KMS-11 (cell line): Measurements from ENCODE around the gene SYNGR3.
A peak's percentile ranks its signal among the peaks of the same experiment; 100 is the strongest.

Experiments
- H2AFZ ChIP-seq: fragments of 200-600 bp; sonication (generic); 2 replicates; pipeline ENCODE4 v1.6.1; 2016; ENCODE audit warnings: antibody characterized with exemption, mixed run types, low read depth
- H3K27ac ChIP-seq: fragments of 200-600 bp; sonication (generic); 2 replicates; pipeline ENCODE4 v1.6.1; 2016; ENCODE audit warnings: mild to moderate bottlenecking, mixed run types
- H3K27me3 ChIP-seq: fragments of 200-600 bp; sonication (generic); 2 replicates; pipeline ENCODE4 v1.6.1; 2017; ENCODE audit warnings: mild to moderate bottlenecking, low read depth, mixed run types, moderate library complexity; ENCODE audit not compliant: insufficient read depth
- H3K36me3 ChIP-seq: fragments of 200-600 bp; sonication (generic); 2 replicates; pipeline ENCODE4 v1.6.1; 2017; ENCODE audit warnings: mild to moderate bottlenecking, mixed run types; ENCODE audit not compliant: insufficient read depth
- H3K4me1 ChIP-seq: fragments of 200-600 bp; sonication (generic); 2 replicates; pipeline ENCODE4 v1.6.1; 2016; ENCODE audit warnings: mild to moderate bottlenecking, low read depth, mixed run types; ENCODE audit not compliant: poor library complexity, severe bottlenecking
- H3K4me2 ChIP-seq: fragments of 200-600 bp; sonication (generic); 2 replicates; pipeline ENCODE4 v1.7.0; 2016; ENCODE audit warnings: mild to moderate bottlenecking, mixed run types
- H3K4me3 ChIP-seq: fragments of 200-600 bp; sonication (generic); IDR thresholded peaks from 2 replicates; pipeline ENCODE4 v1.6.1; 2017; ENCODE audit warnings: low read depth, low read length, mixed read lengths; ENCODE audit not compliant: insufficient read depth
- H3K79me2 ChIP-seq: fragments of 200-600 bp; sonication (generic); 2 replicates; pipeline ENCODE4 v1.6.1; 2016; ENCODE audit warnings: low read depth, mixed run types; ENCODE audit not compliant: insufficient read depth
- H3K9ac ChIP-seq: fragments of 200-600 bp; sonication (generic); 2 replicates; pipeline ENCODE4 v1.6.1; 2016; ENCODE audit warnings: mild to moderate bottlenecking, mixed run types
- H4K20me1 ChIP-seq: fragments of 200-600 bp; sonication (generic); 2 replicates; pipeline ENCODE4 v1.6.1; 2016; ENCODE audit warnings: mild to moderate bottlenecking, mixed run types; ENCODE audit not compliant: insufficient read depth
- CTCF ChIP-seq: fragments of 200-600 bp; sonication (generic); conservative IDR thresholded peaks from 2 replicates; pipeline ENCODE4 v1.6.1; 2017; ENCODE audit warnings: low read depth, mild to moderate bottlenecking, antibody characterized with exemption, low read length, moderate library complexity, mixed read lengths

The SYNGR3 gene

DNA sequence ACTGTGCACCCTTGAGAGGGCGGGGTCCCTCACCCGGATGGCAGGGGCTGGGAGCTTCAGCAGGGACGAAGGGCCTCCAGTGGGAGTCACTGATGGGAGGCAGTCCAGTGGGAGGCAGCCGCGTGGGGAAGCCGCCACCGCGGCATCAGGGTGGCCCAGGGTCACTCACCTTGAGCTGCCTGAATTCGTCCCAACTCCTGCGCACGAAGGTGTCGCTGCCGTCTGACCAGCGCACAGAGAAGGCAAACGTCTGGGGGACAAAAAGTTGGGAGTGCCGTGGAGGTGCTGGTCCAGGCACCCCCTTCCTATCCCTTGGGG lies 9.0 kb upstream of the SYNGR3 start:
- no peak for TF ChIP-seq CTCF
- Histone ChIP-seq H3K27ac (no peak overlapping the region), H2AFZ (no peak overlapping the region), H3K79me2 (no peaks in the 10 kb centered on the region), H3K4me3 (no peak overlapping the region), H3K4me1 (peaks cover 36% of the 10 kb centered on the region), H3K27me3 (peaks cover 5% of the 10 kb centered on the region; the same call in 1 of the 2 replicates), H3K36me3 (no peaks in the 10 kb centered on the region; the same call in 1 of the 2 replicates), H3K4me2 (no peak overlapping the region), H3K9ac (no peak overlapping the region), H4K20me1 (no peaks in the 10 kb centered on the region)

DNA sequence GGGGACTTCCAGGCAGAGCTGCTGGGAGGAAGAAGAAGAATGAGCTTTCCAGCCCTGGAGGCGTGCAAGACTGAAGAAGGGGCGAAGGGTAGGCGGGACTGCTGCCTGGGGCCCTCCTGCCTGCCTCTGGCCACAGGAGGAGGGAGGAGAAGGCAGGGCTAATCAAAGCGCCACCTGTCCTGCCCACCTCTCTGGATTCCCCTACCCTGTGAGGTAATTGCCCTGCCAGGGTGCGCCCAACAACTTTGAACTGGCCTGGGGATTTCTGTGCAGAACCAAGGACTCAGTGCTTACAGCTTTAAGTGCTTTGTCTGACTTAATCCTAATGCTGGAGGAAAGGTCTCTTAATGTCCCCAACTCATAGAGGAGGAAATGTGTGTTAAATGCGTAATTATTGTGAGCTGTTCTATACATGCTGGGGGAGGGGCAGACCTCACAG lies 8.4 kb upstream of the SYNGR3 start, which contains the start of gene NOXO1:
Gene NOXO1 (minus strand): TSS at position 72 of the 439 bp plus-strand sequence. CDS start 290 bp downstream, outside the sequence.
- no peak for TF ChIP-seq CTCF
- Histone ChIP-seq H3K4me3 (no peak within 1 kb of the TSS), H3K27ac (peak within 1 kb of the TSS; percentile 4; the same call in 1 of the 2 replicates)

GRCh38 chr16:1982013-1982433 lies 7.7 kb upstream of the SYNGR3 start:
- Histone ChIP-seq H2AFZ (no peak overlapping the region), H3K4me1 (peaks cover 37% of the 10 kb centered on the region), H3K27me3 (peaks cover 5% of the 10 kb centered on the region; the same call in 1 of the 2 replicates), H3K36me3 (no peaks in the 10 kb centered on the region; the same call in 1 of the 2 replicates), H3K4me2 (peak overlapping the region; percentile 4), H4K20me1 (no peaks in the 10 kb centered on the region), H3K79me2 (no peaks in the 10 kb centered on the region), H3K27ac (peak overlapping the region; percentile 4; the same call in 1 of the 2 replicates), H3K4me3 (no peak overlapping the region), H3K9ac (no peak overlapping the region)
- TF ChIP-seq CTCF = no peak

More for the DNA sequence above, 8.4 kb upstream of the SYNGR3 start, which contains the start of gene NOXO1:
- H3K9ac ChIP-seq = no peak within 1 kb of the TSS
- no peaks in the 10 kb centered on the region for H3K79me2 ChIP-seq
- peaks cover 5% of the 10 kb centered on the region; the same call in 1 of the 2 replicates for H3K27me3 ChIP-seq
- no peak within 1 kb of the TSS for H2AFZ ChIP-seq
- H3K4me2 ChIP-seq = peak within 1 kb of the TSS; percentile 4
- peaks cover 37% of the 10 kb centered on the region for H3K4me1 ChIP-seq
- H3K36me3 ChIP-seq = no peaks in the 10 kb centered on the region; the same call in 1 of the 2 replicates
- no peaks in the 10 kb centered on the region for H4K20me1 ChIP-seq

DNA sequence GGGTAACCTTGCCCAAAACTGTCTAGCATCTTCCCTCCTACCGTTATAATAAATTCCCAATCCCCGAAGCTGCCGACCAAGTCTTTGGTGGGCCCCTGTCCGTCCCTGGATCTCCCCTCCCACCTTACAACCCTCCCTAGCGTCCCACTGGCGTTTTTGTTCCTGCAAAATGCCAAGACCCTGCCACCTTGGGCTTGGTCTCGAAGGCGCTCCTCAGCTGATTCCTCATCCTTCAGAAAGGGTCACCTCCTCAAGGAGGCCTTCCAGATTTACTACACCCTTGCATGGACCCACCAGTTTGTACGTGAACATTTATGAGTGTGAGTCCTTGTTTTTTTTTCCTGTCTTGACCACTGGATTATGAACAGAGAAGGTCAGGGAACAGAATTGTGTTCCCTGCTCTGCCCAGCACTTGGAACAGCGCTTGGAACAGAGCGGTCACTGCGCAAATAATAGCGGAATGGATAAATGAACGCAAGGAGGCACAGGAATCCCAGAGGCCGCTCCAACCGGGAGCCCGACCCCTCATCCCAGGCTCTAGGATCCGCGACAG lies 6.7 kb upstream of the SYNGR3 start:
- H3K79me2 ChIP-seq = no peaks in the 10 kb centered on the region
- no peak overlapping the region for H3K27ac ChIP-seq
- H3K4me2 ChIP-seq = peak overlapping the region; percentile 85; the same call in 1 of the 2 replicates
- peaks cover 37% of the 10 kb centered on the region for H3K4me1 ChIP-seq
- no peak overlapping the region for H2AFZ ChIP-seq
- no peak overlapping the region for H3K9ac ChIP-seq
- H4K20me1 ChIP-seq = no peaks in the 10 kb centered on the region
- no peak for TF ChIP-seq CTCF
- no peak overlapping the region for H3K4me3 ChIP-seq
- H3K36me3 ChIP-seq = no peaks in the 10 kb centered on the region
- peaks cover 5% of the 10 kb centered on the region; the same call in 1 of the 2 replicates for H3K27me3 ChIP-seq
